Panc1 (cell line): Measurements from ENCODE around the gene ACOX3. TPM values are rescaled to one million over a fixed set of nuclear protein-coding genes. Genes with fewer than 3 reads are reported as not detected.

ENCODE experiments used
- ATAC-seq: fragments of 200-7000 bp; cut with Tn5 transposase; 2 replicates; pipeline ENCODE4 v1.9.1; 2020; ENCODE audit warnings: mild to moderate bottlenecking, moderate library complexity
- BruUV-seq: library from RNA; stranded (reverse); fragments of 400-500 nt; replicated peaks from 2 replicates; lab custom pipeline; 2021; lab: Mats Ljungman, UMichigan
- CTCF ChIA-PET: fragments of 300-600 bp; sonication (Branson Sonifier 250); formaldehyde crosslinking; loops from one replicate; lab custom pipeline; 2022; ENCODE audit warnings: antibody characterized with exemption; lab: Charles Lee
- POLR2A ChIA-PET: fragments of 300-600 bp; sonication (Branson Sonifier 250); formaldehyde crosslinking; loops from one replicate; lab custom pipeline; 2022; ENCODE audit warnings: antibody characterized with exemption; lab: Charles Lee
- DNase-seq: peaks from one replicate; pipeline ENCODE4 v3.0.0-alpha.2; 2010; ENCODE audit warnings: low read depth, low spot score
- H3K27ac ChIP-seq: 2 replicates; pipeline ENCODE4 v1.5.1; 2011; ENCODE audit warnings: mild to moderate bottlenecking, low read length, inconsistent platforms
- H3K27me3 ChIP-seq: fragments of 200-500 bp; sonication (Bioruptor generic); 2 replicates; pipeline ENCODE4 v1.6.0; 2014; ENCODE audit warnings: low read length, inconsistent platforms; ENCODE audit not compliant: control insufficient read depth, insufficient read depth
- H3K36me3 ChIP-seq: fragments of 200-500 bp; sonication (Bioruptor generic); 2 replicates; pipeline ENCODE4 v1.5.1; 2014; ENCODE audit warnings: inconsistent platforms, mild to moderate bottlenecking, low read length, moderate library complexity; ENCODE audit not compliant: control insufficient read depth, insufficient read depth
- H3K4me1 ChIP-seq: 2 replicates; pipeline ENCODE4 v1.5.1; 2011; ENCODE audit warnings: inconsistent platforms, mild to moderate bottlenecking, low read length, moderate library complexity; ENCODE audit not compliant: control insufficient read depth, insufficient read depth
- H3K4me3 ChIP-seq, 2 experiments: 2 replicates each; pipeline ENCODE4 v1.5.1; 2011 to 2012; ENCODE audit warnings: low read depth in 2 of 2, low read length in 2 of 2, mild to moderate bottlenecking in 2 of 2, inconsistent platforms in 1 of 2, moderate library complexity in 1 of 2
- H3K9me3 ChIP-seq: fragments of 200-500 bp; sonication (Bioruptor generic); 2 replicates; pipeline ENCODE4 v1.5.1; 2014; ENCODE audit warnings: low read depth, mild to moderate bottlenecking, inconsistent platforms, low read length, moderate library complexity; ENCODE audit not compliant: control insufficient read depth, insufficient read depth
- POLR2AphosphoS5 ChIP-seq: IDR thresholded peaks from 2 replicates; pipeline ENCODE4 v1.6.1; 2012; ENCODE audit warnings: mild to moderate bottlenecking, low read depth, low read length, moderate library complexity
- SIN3A ChIP-seq: IDR thresholded peaks from 2 replicates; pipeline ENCODE4 v1.6.1; 2012; ENCODE audit warnings: low read depth, mild to moderate bottlenecking, low read length, moderate library complexity, borderline replicate concordance; ENCODE audit not compliant: insufficient read depth
- TCF7L2 ChIP-seq: IDR thresholded peaks from 2 replicates; pipeline ENCODE4 v1.6.1; 2011; ENCODE audit warnings: mild to moderate bottlenecking, low read depth, low read length, inconsistent platforms
- in situ Hi-C: cut with HindIII; loops from 2 replicates; pipeline ENCODE4 v1.10.0; 2016; ENCODE audit warnings: low sequenced_read_pairs, low pct_unique_long_range_greater_than_20kb
- intact Hi-C: fragments of 100-400 bp; cut with micrococcal nuclease; formaldehyde crosslinking; loops from one replicate; pipeline ENCODE4 v1.10.0; 2022; ENCODE audit not compliant: unreplicated experiment
- total RNA-seq: library from RNA; stranded (reverse); gene quantifications from one replicate; pipeline ENCODE4 v1.2.1, GENCODE V29; 2021; ENCODE audit not compliant: unreplicated experiment
- TF ChIP-seq, protein P1 (sequence below): fragments of 450-650 bp; IDR thresholded peaks from 2 replicates; pipeline ENCODE4 v1.5.1; 2017; ENCODE audit warnings: mild to moderate bottlenecking
- TF ChIP-seq, protein P2 (sequence below), 2 experiments: IDR thresholded peaks; 2 replicates each; pipeline ENCODE4 v1.6.1; 2011 to 2012; ENCODE audit warnings: low read depth in 2 of 2, control low read depth in 1 of 2, low read length in 1 of 2, mild to moderate bottlenecking in 1 of 2, moderate library complexity in 1 of 2; ENCODE audit not compliant: insufficient read depth in 1 of 2

ACOX3 gene
- total RNA-seq, 1 experiment from 2014 or later: 15.4 TPM

DNA sequence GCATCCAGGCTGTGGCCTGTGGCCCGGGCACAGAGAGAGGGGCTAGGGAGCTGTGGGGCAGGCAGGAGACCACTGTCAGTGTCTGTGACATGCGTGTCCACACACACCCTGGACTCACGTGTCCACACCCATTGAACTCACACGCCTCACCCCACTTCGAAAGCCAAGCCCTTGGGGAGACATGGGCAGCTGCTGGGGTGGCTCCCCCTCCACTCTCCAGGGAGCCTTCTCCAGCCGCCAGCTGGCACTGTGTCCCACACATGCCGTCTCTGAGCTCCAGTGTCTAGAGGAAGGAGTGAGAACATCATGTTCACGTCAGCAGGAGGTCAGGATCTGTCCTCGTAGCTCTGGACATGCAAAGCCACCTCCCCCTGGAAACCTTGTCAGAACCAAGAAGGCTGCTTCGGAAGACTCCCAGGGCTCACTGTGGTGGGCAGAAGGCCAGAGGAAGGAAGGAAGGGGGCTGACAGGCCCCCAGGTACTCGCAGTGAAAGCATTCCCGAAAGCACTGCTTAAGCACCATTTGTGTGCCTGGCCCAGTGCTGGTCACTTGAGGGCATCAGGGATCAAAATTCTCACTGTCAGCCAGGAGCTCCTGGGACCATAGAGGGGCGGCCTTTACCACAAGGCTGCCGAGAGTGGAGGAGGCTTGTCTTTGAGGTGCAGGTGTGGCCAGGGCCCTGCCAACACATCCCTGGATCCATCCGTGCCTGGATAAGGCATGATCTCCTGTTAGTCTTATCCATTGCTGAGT, 109.5 kb downstream of the ACOX3 start:
- CTCF ChIA-PET: no interaction called here
- BruUV-seq: no TSS peak
- intact Hi-C loops: no loop called here

DNA sequence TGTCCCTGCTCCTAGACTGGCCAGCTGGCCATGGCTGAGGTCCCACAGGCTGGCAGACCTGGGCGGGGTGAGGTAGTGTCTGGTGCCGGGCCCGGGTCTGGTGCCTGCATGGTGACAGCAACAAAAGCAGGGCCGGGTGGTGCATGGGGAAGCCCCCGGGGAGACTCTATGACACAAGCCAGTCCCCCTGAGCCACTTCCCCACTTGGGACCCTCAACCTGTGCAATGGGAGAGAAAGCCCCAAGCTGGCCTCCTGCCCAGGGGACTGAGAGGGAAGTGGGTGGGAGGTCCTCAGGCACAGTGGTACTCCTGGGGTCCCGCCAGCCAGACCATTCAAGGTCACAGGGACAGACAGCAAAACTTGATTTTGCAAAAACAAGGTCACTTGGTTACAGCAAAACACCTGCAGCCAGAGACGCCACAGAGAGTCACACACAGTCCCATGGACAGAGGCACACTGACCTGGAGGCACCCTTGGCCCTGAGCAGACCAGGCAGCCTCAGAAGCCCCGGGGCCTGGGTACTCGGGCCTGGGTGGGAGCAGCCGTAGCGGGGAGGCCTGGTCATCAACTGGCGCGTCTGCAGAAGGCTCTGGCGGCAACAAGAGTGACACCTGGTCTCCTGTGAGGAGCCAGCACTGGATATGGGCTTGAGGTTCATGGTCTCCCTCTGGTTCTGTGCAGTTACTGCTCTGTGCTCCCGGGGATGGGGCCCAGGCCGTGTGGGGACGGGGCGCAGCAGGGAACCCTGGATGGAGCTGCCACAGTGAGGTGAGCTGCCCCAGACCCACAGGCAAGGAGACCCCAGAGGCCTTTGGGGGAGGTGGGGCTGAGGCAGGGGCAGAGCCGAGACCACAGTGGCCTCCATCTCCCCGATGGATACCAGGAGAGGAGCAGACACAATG, 110.4 kb downstream of the ACOX3 start:
- CTCF ChIA-PET: no interaction called here
- in situ Hi-C loops: no loop called here

More for the DNA sequence above, 109.5 kb downstream of the ACOX3 start:
- DNase-seq (no peak), ATAC-seq (no peak)
- H3K4me3 ChIP-seq: no peak overlapping the region
- TF ChIP-seq, protein P1, sequence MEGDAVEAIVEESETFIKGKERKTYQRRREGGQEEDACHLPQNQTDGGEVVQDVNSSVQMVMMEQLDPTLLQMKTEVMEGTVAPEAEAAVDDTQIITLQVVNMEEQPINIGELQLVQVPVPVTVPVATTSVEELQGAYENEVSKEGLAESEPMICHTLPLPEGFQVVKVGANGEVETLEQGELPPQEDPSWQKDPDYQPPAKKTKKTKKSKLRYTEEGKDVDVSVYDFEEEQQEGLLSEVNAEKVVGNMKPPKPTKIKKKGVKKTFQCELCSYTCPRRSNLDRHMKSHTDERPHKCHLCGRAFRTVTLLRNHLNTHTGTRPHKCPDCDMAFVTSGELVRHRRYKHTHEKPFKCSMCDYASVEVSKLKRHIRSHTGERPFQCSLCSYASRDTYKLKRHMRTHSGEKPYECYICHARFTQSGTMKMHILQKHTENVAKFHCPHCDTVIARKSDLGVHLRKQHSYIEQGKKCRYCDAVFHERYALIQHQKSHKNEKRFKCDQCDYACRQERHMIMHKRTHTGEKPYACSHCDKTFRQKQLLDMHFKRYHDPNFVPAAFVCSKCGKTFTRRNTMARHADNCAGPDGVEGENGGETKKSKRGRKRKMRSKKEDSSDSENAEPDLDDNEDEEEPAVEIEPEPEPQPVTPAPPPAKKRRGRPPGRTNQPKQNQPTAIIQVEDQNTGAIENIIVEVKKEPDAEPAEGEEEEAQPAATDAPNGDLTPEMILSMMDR: no peak
- TF ChIP-seq POLR2AphosphoS5: no peak
- no peak for TF ChIP-seq SIN3A
- TF ChIP-seq TCF7L2: no peak
- TF ChIP-seq, protein P2, sequence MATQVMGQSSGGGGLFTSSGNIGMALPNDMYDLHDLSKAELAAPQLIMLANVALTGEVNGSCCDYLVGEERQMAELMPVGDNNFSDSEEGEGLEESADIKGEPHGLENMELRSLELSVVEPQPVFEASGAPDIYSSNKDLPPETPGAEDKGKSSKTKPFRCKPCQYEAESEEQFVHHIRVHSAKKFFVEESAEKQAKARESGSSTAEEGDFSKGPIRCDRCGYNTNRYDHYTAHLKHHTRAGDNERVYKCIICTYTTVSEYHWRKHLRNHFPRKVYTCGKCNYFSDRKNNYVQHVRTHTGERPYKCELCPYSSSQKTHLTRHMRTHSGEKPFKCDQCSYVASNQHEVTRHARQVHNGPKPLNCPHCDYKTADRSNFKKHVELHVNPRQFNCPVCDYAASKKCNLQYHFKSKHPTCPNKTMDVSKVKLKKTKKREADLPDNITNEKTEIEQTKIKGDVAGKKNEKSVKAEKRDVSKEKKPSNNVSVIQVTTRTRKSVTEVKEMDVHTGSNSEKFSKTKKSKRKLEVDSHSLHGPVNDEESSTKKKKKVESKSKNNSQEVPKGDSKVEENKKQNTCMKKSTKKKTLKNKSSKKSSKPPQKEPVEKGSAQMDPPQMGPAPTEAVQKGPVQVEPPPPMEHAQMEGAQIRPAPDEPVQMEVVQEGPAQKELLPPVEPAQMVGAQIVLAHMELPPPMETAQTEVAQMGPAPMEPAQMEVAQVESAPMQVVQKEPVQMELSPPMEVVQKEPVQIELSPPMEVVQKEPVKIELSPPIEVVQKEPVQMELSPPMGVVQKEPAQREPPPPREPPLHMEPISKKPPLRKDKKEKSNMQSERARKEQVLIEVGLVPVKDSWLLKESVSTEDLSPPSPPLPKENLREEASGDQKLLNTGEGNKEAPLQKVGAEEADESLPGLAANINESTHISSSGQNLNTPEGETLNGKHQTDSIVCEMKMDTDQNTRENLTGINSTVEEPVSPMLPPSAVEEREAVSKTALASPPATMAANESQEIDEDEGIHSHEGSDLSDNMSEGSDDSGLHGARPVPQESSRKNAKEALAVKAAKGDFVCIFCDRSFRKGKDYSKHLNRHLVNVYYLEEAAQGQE (IDR thresholded peaks at IDR 0.05; ENCODE audit: insufficient read depth in 1 of 2, low read depth in 2 of 2, low read length in 1 of 2): no peak
- no peaks in the 10 kb centered on the region for H3K27me3 ChIP-seq
- POLR2A ChIA-PET: no interaction called here
- H3K27ac ChIP-seq: no peak overlapping the region
- in situ Hi-C loops: no loop called here
- no peaks in the 10 kb centered on the region for H3K9me3 ChIP-seq
- no peaks in the 10 kb centered on the region for H3K4me1 ChIP-seq
- no peaks in the 10 kb centered on the region for H3K36me3 ChIP-seq

More for the DNA sequence above, 110.4 kb downstream of the ACOX3 start:
- intact Hi-C loops: no loop called here
- POLR2A ChIA-PET: no interaction called here
- Histone ChIP-seq H3K27ac (no peak overlapping the region), H3K9me3 (no peaks in the 10 kb centered on the region), H3K36me3 (no peaks in the 10 kb centered on the region), H3K27me3 (no peaks in the 10 kb centered on the region), H3K4me3 (no peak overlapping the region), H3K4me1 (no peaks in the 10 kb centered on the region)
- BruUV-seq: no TSS peak
- no peak for TF ChIP-seq TCF7L2
- TF ChIP-seq SIN3A: no peak
- TF ChIP-seq, protein P1: no peak
- TF ChIP-seq, protein P2 (IDR thresholded peaks at IDR 0.05; ENCODE audit: insufficient read depth in 1 of 2, low read depth in 2 of 2, low read length in 1 of 2): no peak
- no peak for TF ChIP-seq POLR2AphosphoS5
- DNase-seq (no peak), ATAC-seq (no peak)
